HEK293T (cell line): Measurements from ENCODE around the gene PLA2G6.

Experiments
- CTBP1 ChIP-seq: fragments of 450-650 bp; IDR thresholded peaks from 2 replicates; pipeline ENCODE4 v1.6.1; 2016; ENCODE audit warnings: borderline replicate concordance
- ELF4 ChIP-seq: fragments of 450-650 bp; IDR thresholded peaks from 2 replicates; pipeline ENCODE4 v1.6.1; 2017; ENCODE audit warnings: antibody characterized with exemption
- FOXA1 ChIP-seq: fragments of 450-650 bp; IDR thresholded peaks from 2 replicates; pipeline ENCODE4 v1.6.1; 2016; ENCODE audit warnings: mild to moderate bottlenecking
- FOXK2 ChIP-seq: fragments of 450-650 bp; IDR thresholded peaks from 2 replicates; pipeline ENCODE4 v1.6.1; 2016; ENCODE audit warnings: mild to moderate bottlenecking
- FOXM1 ChIP-seq: fragments of 450-650 bp; IDR thresholded peaks from 2 replicates; pipeline ENCODE4 v1.6.1; 2017; ENCODE audit warnings: mild to moderate bottlenecking, borderline replicate concordance
- NFRKB ChIP-seq: fragments of 450-650 bp; IDR thresholded peaks from 2 replicates; pipeline ENCODE4 v1.6.1; 2016; ENCODE audit warnings: mild to moderate bottlenecking, moderate library complexity
- PKNOX1 ChIP-seq: fragments of 450-650 bp; IDR thresholded peaks from 2 replicates; pipeline ENCODE4 v1.6.1; 2016
- SP1 ChIP-seq: fragments of 450-650 bp; IDR thresholded peaks from 2 replicates; pipeline ENCODE4 v1.6.1; 2017
- SUZ12 ChIP-seq: fragments of 450-650 bp; IDR thresholded peaks from 2 replicates; pipeline ENCODE4 v1.6.1; 2016; ENCODE audit warnings: mild to moderate bottlenecking
- TARDBP ChIP-seq: fragments of 450-650 bp; IDR thresholded peaks from 2 replicates; pipeline ENCODE4 v1.6.1; 2016
- ZNF384 ChIP-seq: fragments of 450-650 bp; IDR thresholded peaks from 2 replicates; pipeline ENCODE4 v1.6.1; 2016

GRCh38 chr22:38071421-38072321 is 110.0 kb downstream of the PLA2G6 start:
- TF ChIP-seq ZNF384 (no peak), ELF4 (no peak), TARDBP (no peak), PKNOX1 (no peak), FOXM1 (no peak), FOXK2 (no peak), SP1 (no peak), CTBP1 (no peak), SUZ12 (no peak), FOXA1 (no peak), NFRKB (no peak)
